Left lung (tissue), 10 donors: Measurements from ENCODE around the gene COL6A3. TPM values are rescaled to one million over a fixed set of nuclear protein-coding genes. Genes with fewer than 3 reads are reported as not detected.

Experiments used
- ATAC-seq: fragments of 200-7000 bp; cut with Tn5 transposase; one replicate; pipeline ENCODE4 v1.9.1; 2020; ENCODE audit warnings: moderate library complexity
- DNase-seq, 4 donors: peaks; one replicate each; pipeline ENCODE4 v3.0.0-alpha.2; 2013 to 2020
- H3K27ac ChIP-seq, 2 donors: fragments of 200-600 bp; sonication (generic) in 1 of 2; one replicate each; pipeline versions ENCODE4 v1.5.0 to v1.8.0; 2020 to 2021
- H3K27me3 ChIP-seq, 2 donors: fragments of 200-600 bp; sonication (generic) in 1 of 2; one replicate each; pipeline versions ENCODE4 v1.5.0 to v1.8.0; 2020 to 2021
- H3K36me3 ChIP-seq, 2 donors: fragments of 200-600 bp; sonication (generic) in 1 of 2; one replicate each; pipeline versions ENCODE4 v1.5.0 to v1.8.0; 2020 to 2021
- H3K4me1 ChIP-seq, 2 donors: fragments of 200-600 bp; one replicate each; pipeline ENCODE4 v1.8.0; 2021
- H3K4me3 ChIP-seq, 2 donors: fragments of 200-600 bp; sonication (generic) in 1 of 2; one replicate each; pipeline versions ENCODE4 v1.5.0 to v1.8.0; 2020 to 2021; ENCODE audit warnings: mild to moderate bottlenecking in 1 of 2
- H3K9me3 ChIP-seq, 2 donors: fragments of 200-600 bp; sonication (generic) in 1 of 2; one replicate each; pipeline versions ENCODE4 v1.5.0 to v1.8.0; 2020 to 2021
- CTCF ChIP-seq, 2 donors: fragments of 200-600 bp; sonication (generic) in 1 of 2; IDR thresholded peaks; one replicate each; pipeline versions ENCODE4 v1.5.0 to v1.8.0; 2021; ENCODE audit warnings: antibody characterized with exemption in 2 of 2
- intact Hi-C, 2 donors: fragments of 100-400 bp; cut with DNase I; formaldehyde crosslinking; loops; one replicate each; pipeline versions ENCODE4 v1.11.2 to v1.14.2; 2022
- polyA plus RNA-seq, 6 donors: library from polyadenylated mRNA; unstranded; fragments of 120-200 nt; gene quantifications; one replicate each; pipeline ENCODE4 v1.2.1, GENCODE V29; 2013; ENCODE audit not compliant: insufficient read length in 6 of 6
- total RNA-seq, 2 donors: library from RNA; stranded (reverse); fragmentation: NEBNext Ultra II Directional; extraction: Animal tissue kit (Norgen Biotek cat#: 25700); gene quantifications; one replicate each; pipeline ENCODE4 v1.2.1, GENCODE V29; 2021
- donor health status: DM: no; HTN: yes; CAD: no.
- donor health status: DM: no; HTN: no; CAD: no.

The COL6A3 gene
- total and polyA plus RNA-seq, 8 donors = 598 to 868 (median 760) TPM

GRCh38 chr2:237418300-237418699 is 4.3 kb upstream of the COL6A3 start:
- no peaks in the 10 kb centered on the region for H3K9me3 ChIP-seq
- intact Hi-C loops = no loop called here
- no peak overlapping the region for H3K27ac ChIP-seq

GRCh38 chr2:237412988-237413776 is 782 bp downstream of the COL6A3 start:
- DNase-seq (no peak), ATAC-seq (peak; percentile 4)
- no peaks in the 10 kb centered on the region for H3K9me3 ChIP-seq
- no peak for TF ChIP-seq CTCF (IDR thresholded peaks at IDR 0.05)
- intact Hi-C loops = no loop called here
- peak overlapping the region; percentile 69 to 88 for H3K27ac ChIP-seq
- no peaks in the 10 kb centered on the region for H3K36me3 ChIP-seq
- H3K4me3 ChIP-seq = peak overlapping the region; percentile 35 to 38
- peaks cover 0 to 47% of the 10 kb centered on the region in 2 donors for H3K27me3 ChIP-seq
- H3K4me1 ChIP-seq = no peaks in the 10 kb centered on the region

More at GRCh38 chr2:237418300-237418699, 4.3 kb upstream of the COL6A3 start:
- no peak for TF ChIP-seq CTCF (IDR thresholded peaks at IDR 0.05)
- Histone ChIP-seq H3K4me1 (peaks cover 6 to 11% of the 10 kb centered on the region in 2 donors), H3K27me3 (peaks cover 0 to 13% of the 10 kb centered on the region in 2 donors), H3K36me3 (no peaks in the 10 kb centered on the region), H3K4me3 (no peak overlapping the region)
- DNase-seq (no peak), ATAC-seq (no peak)

- Histone ChIP-seq H3K36me3 (no peaks in the 10 kb centered on the region), H3K27ac (peak overlapping the region; percentile 69 to 88), H3K4me1 (peaks cover 0 to 5% of the 10 kb centered on the region in 2 donors), H3K4me3 (peak overlapping the region; percentile 35 to 38), H3K27me3 (peaks cover 0 to 47% of the 10 kb centered on the region in 2 donors), H3K9me3 (no peaks in the 10 kb centered on the region)
- DNase-seq (no peak), ATAC-seq (peak; percentile 4)
- no peak for TF ChIP-seq CTCF (IDR thresholded peaks at IDR 0.05)
- intact Hi-C loops = no loop called here
Observed at GRCh38 chr2:237412646-237412987, 1.3 kb downstream of the COL6A3 start.

GRCh38 chr2:237411683-237412423 is 2.1 kb downstream of the COL6A3 start:
- peak; percentile 11 for ATAC-seq
- intact Hi-C loops = no loop called here

More at GRCh38 chr2:237411683-237412423, 2.1 kb downstream of the COL6A3 start:
- TF ChIP-seq CTCF (IDR thresholded peaks at IDR 0.05) = no peak
- no peaks in the 10 kb centered on the region for H3K36me3 ChIP-seq
- peak in 2 of 4 donors; percentile 71 to 78 for DNase-seq
- H3K27ac ChIP-seq = peak overlapping the region; percentile 69 to 88
- H3K9me3 ChIP-seq = no peaks in the 10 kb centered on the region
- H3K4me1 ChIP-seq = peaks cover 0 to 5% of the 10 kb centered on the region in 2 donors
- H3K27me3 ChIP-seq = peaks cover 0 to 47% of the 10 kb centered on the region in 2 donors
- peak overlapping the region; percentile 35 to 38 for H3K4me3 ChIP-seq
